ENCODE data around the gene FAM170B. TPM values are rescaled to one million over a fixed set of nuclear protein-coding genes. Genes with fewer than 3 reads are reported as not detected.

Gene FAM170B
- total and polyA plus RNA-seq, 3 experiments from 2014 or later, result not detected

- Histone ChIP-seq H3K36me3 (ENCODE audit: insufficient read depth, low read length) (no peaks in the 10 kb centered on the region), H3K27ac (ENCODE audit: low read depth, low read length) (peak overlapping the region; percentile 67), H3K4me1 (ENCODE audit: insufficient read depth, low read length) (peaks cover 9% of the 10 kb centered on the region), H3K27me3 (ENCODE audit: insufficient read depth, low read length, poor library complexity, severe bottlenecking) (no peaks in the 10 kb centered on the region), H3K4me3 (ENCODE audit: low read length) (no peak overlapping the region), H3K9me3 (ENCODE audit: low read length) (no peaks in the 10 kb centered on the region)
- Mint-ChIP-seq H3K36me3 (peaks cover 0 to 3% (median 2%) of the 10 kb centered on the region in 3 donors), H3K4me3 (no peak overlapping the region), H3K27me3 (peaks cover 0 to 5% of the 10 kb centered on the region in 2 donors), H3K9me3 (peaks cover 0 to 6% (median 0%) of the 10 kb centered on the region in 5 donors), H3K4me1 (peaks cover 6 to 8% (median 8%) of the 10 kb centered on the region in 3 donors), H3K27ac (peak overlapping the region in 4 of 8 donors; percentile 18 to 42 (median 35))
- POLR2A ChIA-PET, result no interaction called here
- CTCF ChIA-PET, result no interaction called here
- DNase-seq, result no peak
These were observed 32.9 kb upstream of the FAM170B start for GRCh38 chr10:49166484-49167400.

GRCh38 chr10:49165821-49166483 is 32.1 kb upstream of the FAM170B start:
- Mint-ChIP-seq H3K9me3 (peaks cover 0 to 6% (median 0%) of the 10 kb centered on the region in 5 donors), H3K4me3 (no peak overlapping the region), H3K4me1 (peaks cover 6 to 8% (median 8%) of the 10 kb centered on the region in 3 donors), H3K27me3 (peaks cover 0 to 5% of the 10 kb centered on the region in 2 donors), H3K27ac (peak overlapping the region in 1 of 8 donors; percentile 18), H3K36me3 (peaks cover 0 to 3% (median 2%) of the 10 kb centered on the region in 3 donors)
- CTCF ChIA-PET, result no interaction called here
- H3K27ac ChIP-seq (ENCODE audit: low read depth, low read length), result peak overlapping the region; percentile 67
- no peak overlapping the region for H3K4me3 ChIP-seq (ENCODE audit: low read length)
- H3K4me1 ChIP-seq (ENCODE audit: insufficient read depth, low read length), result peaks cover 9% of the 10 kb centered on the region
- no peaks in the 10 kb centered on the region for H3K36me3 ChIP-seq (ENCODE audit: insufficient read depth, low read length)
- H3K9me3 ChIP-seq (ENCODE audit: low read length), result no peaks in the 10 kb centered on the region
- no peak for DNase-seq
- no peaks in the 10 kb centered on the region for H3K27me3 ChIP-seq (ENCODE audit: insufficient read depth, low read length, poor library complexity, severe bottlenecking)
- POLR2A ChIA-PET, result no interaction called here

- no peak for DNase-seq
- Histone ChIP-seq H3K36me3 (ENCODE audit: insufficient read depth, low read length) (no peaks in the 10 kb centered on the region), H3K4me1 (ENCODE audit: insufficient read depth, low read length) (peaks cover 6% of the 10 kb centered on the region), H3K27ac (ENCODE audit: low read depth, low read length) (peak overlapping the region; percentile 43), H3K9me3 (ENCODE audit: low read length) (no peaks in the 10 kb centered on the region), H3K27me3 (ENCODE audit: insufficient read depth, low read length, poor library complexity, severe bottlenecking) (no peaks in the 10 kb centered on the region), H3K4me3 (ENCODE audit: low read length) (no peak overlapping the region)
- Mint-ChIP-seq H3K9me3 (peaks cover 0 to 6% (median 0%) of the 10 kb centered on the region in 5 donors), H3K27ac (peak overlapping the region in 1 of 8 donors; percentile 25), H3K4me3 (no peak overlapping the region), H3K27me3 (peaks cover 0 to 5% of the 10 kb centered on the region in 2 donors), H3K36me3 (peaks cover 0 to 3% (median 2%) of the 10 kb centered on the region in 3 donors), H3K4me1 (peaks cover 6 to 8% (median 8%) of the 10 kb centered on the region in 3 donors)
- ChIA-PET CTCF (no interaction called here), POLR2A (no interaction called here)
These were observed 31.4 kb upstream of the FAM170B start for GRCh38 chr10:49165259-49165658.

- Mint-ChIP-seq H3K4me1 (peaks cover 6 to 8% (median 8%) of the 10 kb centered on the region in 3 donors), H3K36me3 (peaks cover 0 to 3% (median 2%) of the 10 kb centered on the region in 3 donors), H3K4me3 (no peak overlapping the region), H3K9me3 (peaks cover 0 to 6% (median 0%) of the 10 kb centered on the region in 5 donors), H3K27ac (peak overlapping the region in 5 of 8 donors; percentile 2 to 55 (median 43)), H3K27me3 (peaks cover 0 to 3% of the 10 kb centered on the region in 2 donors)
- POLR2A ChIA-PET, result no interaction called here
- CTCF ChIA-PET, result no interaction called here
- Histone ChIP-seq H3K4me3 (ENCODE audit: low read length) (no peak overlapping the region), H3K9me3 (ENCODE audit: low read length) (no peaks in the 10 kb centered on the region), H3K27ac (ENCODE audit: low read depth, low read length) (peak overlapping the region; percentile 3), H3K36me3 (ENCODE audit: insufficient read depth, low read length) (no peaks in the 10 kb centered on the region), H3K27me3 (ENCODE audit: insufficient read depth, low read length, poor library complexity, severe bottlenecking) (no peaks in the 10 kb centered on the region), H3K4me1 (ENCODE audit: insufficient read depth, low read length) (peaks cover 5% of the 10 kb centered on the region)
- DNase-seq, result no peak
These were observed 30.9 kb upstream of the FAM170B start for GRCh38 chr10:49164559-49165188.

GRCh38 chr10:49163741-49164140 is 29.9 kb upstream of the FAM170B start:
- Mint-ChIP-seq H3K9me3 (peaks cover 0 to 6% (median 0%) of the 10 kb centered on the region in 5 donors), H3K27ac (peak overlapping the region in 1 of 8 donors; percentile 48), H3K4me1 (peaks cover 6 to 8% (median 8%) of the 10 kb centered on the region in 3 donors), H3K4me3 (no peak overlapping the region), H3K36me3 (peaks cover 0 to 3% (median 2%) of the 10 kb centered on the region in 3 donors), H3K27me3 (peaks cover 0 to 3% of the 10 kb centered on the region in 2 donors)
- H3K27ac ChIP-seq (ENCODE audit: low read depth, low read length), result no peak overlapping the region
- H3K36me3 ChIP-seq (ENCODE audit: insufficient read depth, low read length), result no peaks in the 10 kb centered on the region
- ChIA-PET CTCF (no interaction called here), POLR2A (no interaction called here)
- H3K4me3 ChIP-seq (ENCODE audit: low read length), result no peak overlapping the region
- DNase-seq, result no peak
- H3K4me1 ChIP-seq (ENCODE audit: insufficient read depth, low read length), result peaks cover 5% of the 10 kb centered on the region
- no peaks in the 10 kb centered on the region for H3K9me3 ChIP-seq (ENCODE audit: low read length)
- no peaks in the 10 kb centered on the region for H3K27me3 ChIP-seq (ENCODE audit: insufficient read depth, low read length, poor library complexity, severe bottlenecking)

GRCh38 chr10:49162761-49163310 is 29.0 kb upstream of the FAM170B start:
- Mint-ChIP-seq H3K4me1 (peaks cover 6 to 11% (median 8%) of the 10 kb centered on the region in 3 donors), H3K36me3 (peaks cover 0 to 3% (median 2%) of the 10 kb centered on the region in 3 donors), H3K4me3 (no peak overlapping the region), H3K9me3 (peaks cover 0 to 6% (median 0%) of the 10 kb centered on the region in 5 donors), H3K27me3 (peaks cover under 1% of the 10 kb centered on the region in 2 donors), H3K27ac (peak overlapping the region in 3 of 8 donors; percentile 24 to 47 (median 47))
- ChIA-PET CTCF (no interaction called here), POLR2A (no interaction called here)
- Histone ChIP-seq H3K9me3 (ENCODE audit: low read length) (no peaks in the 10 kb centered on the region), H3K4me3 (ENCODE audit: low read length) (no peak overlapping the region), H3K27ac (ENCODE audit: low read depth, low read length) (no peak overlapping the region), H3K36me3 (ENCODE audit: insufficient read depth, low read length) (no peaks in the 10 kb centered on the region), H3K27me3 (ENCODE audit: insufficient read depth, low read length, poor library complexity, severe bottlenecking) (no peaks in the 10 kb centered on the region), H3K4me1 (ENCODE audit: insufficient read depth, low read length) (peaks cover 5% of the 10 kb centered on the region)
- no peak for DNase-seq

GRCh38 chr10:49162063-49162462 is 28.2 kb upstream of the FAM170B start:
- H3K27ac ChIP-seq (ENCODE audit: low read depth, low read length), result no peak overlapping the region
- H3K27ac Mint-ChIP-seq, result peak overlapping the region in 2 of 8 donors; percentile 6 to 20
- DNase-seq, result no peak
- peaks cover 9 to 17% (median 15%) of the 10 kb centered on the region in 3 donors for H3K4me1 Mint-ChIP-seq
- H3K27me3 ChIP-seq (ENCODE audit: insufficient read depth, low read length, poor library complexity, severe bottlenecking), result no peaks in the 10 kb centered on the region
- H3K9me3 ChIP-seq (ENCODE audit: low read length), result no peaks in the 10 kb centered on the region
- no peak overlapping the region for H3K4me3 ChIP-seq (ENCODE audit: low read length)
- peaks cover 0 to 4% of the 10 kb centered on the region in 2 donors for H3K27me3 Mint-ChIP-seq
- H3K36me3 Mint-ChIP-seq, result peaks cover 0 to 3% (median 2%) of the 10 kb centered on the region in 3 donors
- peaks cover 5% of the 10 kb centered on the region for H3K4me1 ChIP-seq (ENCODE audit: insufficient read depth, low read length)
- no peaks in the 10 kb centered on the region for H3K36me3 ChIP-seq (ENCODE audit: insufficient read depth, low read length)
- ChIA-PET CTCF (interaction anchor here (0.7 kb wide), 1 partner anchor 9 kb away, joined by 3 read pairs; no protein-coding TSS in a partner anchor), POLR2A (no interaction called here)
- H3K9me3 Mint-ChIP-seq, result peaks cover 0 to 6% (median 0%) of the 10 kb centered on the region in 5 donors
- no peak overlapping the region for H3K4me3 Mint-ChIP-seq
